Loucy (cell line): ENCODE measurements around the gene CCDC51.

ENCODE experiments used
- H2AFZ ChIP-seq: fragments of 200-600 bp; sonication (generic); 2 replicates; pipeline ENCODE4 v1.6.0; 2016; ENCODE audit warnings: antibody characterized with exemption, mild to moderate bottlenecking, low read length, moderate library complexity
- H3F3A ChIP-seq: fragments of 200-600 bp; 2 replicates; pipeline ENCODE4 v1.6.0; 2016; ENCODE audit warnings: antibody characterized with exemption, low read depth, mild to moderate bottlenecking
- H3K27me3 ChIP-seq: fragments of 200-600 bp; sonication (generic); 2 replicates; pipeline ENCODE4 v1.6.1; 2014; ENCODE audit warnings: low read length, mild to moderate bottlenecking; ENCODE audit not compliant: insufficient read depth, poor library complexity, severe bottlenecking
- H3K36me3 ChIP-seq: fragments of 200-600 bp; sonication (generic); 2 replicates; pipeline ENCODE4 v1.6.1; 2016; ENCODE audit warnings: low read length; ENCODE audit not compliant: insufficient read depth
- H3K4me1 ChIP-seq: fragments of 200-600 bp; sonication (generic); 2 replicates; pipeline ENCODE4 v1.5.1; 2014; ENCODE audit warnings: low read length, mild to moderate bottlenecking; ENCODE audit not compliant: insufficient read depth, poor library complexity, severe bottlenecking
- H3K4me2 ChIP-seq: fragments of 200-600 bp; sonication (generic); 2 replicates; pipeline ENCODE4 v1.6.0; 2014; ENCODE audit warnings: antibody characterized with exemption, low read length, low read depth, mild to moderate bottlenecking; ENCODE audit not compliant: poor library complexity, severe bottlenecking
- H3K4me3 ChIP-seq: fragments of 200-600 bp; sonication (generic); 2 replicates; pipeline ENCODE4 v1.5.1; 2014; ENCODE audit warnings: low read length, mild to moderate bottlenecking, mixed read lengths; ENCODE audit not compliant: poor library complexity, severe bottlenecking
- H3K79me2 ChIP-seq: fragments of 200-600 bp; sonication (generic); 2 replicates; pipeline ENCODE4 v1.6.1; 2014; ENCODE audit warnings: low read length; ENCODE audit not compliant: insufficient read depth
- H3K9ac ChIP-seq: fragments of 200-600 bp; sonication (generic); 2 replicates; pipeline ENCODE4 v1.6.0; 2014; ENCODE audit warnings: mild to moderate bottlenecking, low read depth, low read length, moderate library complexity; ENCODE audit not compliant: poor library complexity, severe bottlenecking
- H3K9me2 ChIP-seq: fragments of 200-600 bp; sonication (generic); replicated peaks from 2 replicates; pipeline ENCODE4 v1.6.1; 2016; ENCODE audit warnings: low read depth, low read length, mixed read lengths
- H3K9me3 ChIP-seq: fragments of 200-600 bp; sonication (generic); 2 replicates; pipeline ENCODE4 v1.6.1; 2014; ENCODE audit warnings: mild to moderate bottlenecking, antibody characterized with exemption, low read length, low read depth; ENCODE audit not compliant: insufficient read depth
- H4K20me1 ChIP-seq: fragments of 200-600 bp; sonication (generic); 2 replicates; pipeline ENCODE4 v1.6.0; 2014; ENCODE audit warnings: antibody characterized with exemption, low read length, mild to moderate bottlenecking; ENCODE audit not compliant: insufficient read depth, poor library complexity, severe bottlenecking
- EZH2phosphoT487 ChIP-seq: fragments of 200-600 bp; IDR thresholded peaks from 2 replicates; pipeline ENCODE4 v1.6.1; 2018; ENCODE audit warnings: antibody characterized with exemption, mild to moderate bottlenecking, moderate library complexity, borderline replicate concordance
- TF ChIP-seq, protein P1 (sequence below): fragments of 200-600 bp; sonication (generic); conservative IDR thresholded peaks from 2 replicates; pipeline ENCODE4 v1.5.1; 2014; ENCODE audit warnings: mild to moderate bottlenecking, antibody characterized with exemption, low read length

CCDC51 gene

DNA sequence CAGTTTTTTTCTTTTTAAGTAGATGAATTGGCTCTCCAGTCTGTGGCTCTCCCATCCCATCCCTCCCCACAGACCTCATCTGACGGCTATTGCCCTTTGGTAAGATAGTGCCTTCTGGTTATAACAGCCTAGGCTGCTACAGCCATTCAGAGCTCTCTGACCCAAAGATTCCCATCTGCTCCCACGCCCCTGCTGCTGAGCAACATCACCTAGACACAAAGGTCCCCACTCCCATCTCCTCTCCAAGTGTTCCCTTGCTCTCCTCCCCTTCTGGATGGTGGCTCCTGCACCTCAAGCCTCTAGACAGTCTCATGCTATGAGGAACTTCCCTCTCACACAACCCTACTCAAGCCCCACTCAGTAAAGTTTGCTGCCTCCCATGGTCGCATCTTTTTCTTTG lies 44.2 kb downstream of the CCDC51 start:
- no peak overlapping the region for H2AFZ ChIP-seq
- no peaks in the 10 kb centered on the region for H3K9me3 ChIP-seq
- H3K9ac ChIP-seq: no peak overlapping the region
- no peak overlapping the region for H3K4me2 ChIP-seq
- H3K4me3 ChIP-seq: no peak overlapping the region
- no peaks in the 10 kb centered on the region for H3K36me3 ChIP-seq
- H3K9me2 ChIP-seq: no peaks in the 10 kb centered on the region
- H3K4me1 ChIP-seq: peaks cover 12% of the 10 kb centered on the region
- H4K20me1 ChIP-seq: no peaks in the 10 kb centered on the region
- no peak for TF ChIP-seq EZH2phosphoT487
- TF ChIP-seq, protein P1, sequence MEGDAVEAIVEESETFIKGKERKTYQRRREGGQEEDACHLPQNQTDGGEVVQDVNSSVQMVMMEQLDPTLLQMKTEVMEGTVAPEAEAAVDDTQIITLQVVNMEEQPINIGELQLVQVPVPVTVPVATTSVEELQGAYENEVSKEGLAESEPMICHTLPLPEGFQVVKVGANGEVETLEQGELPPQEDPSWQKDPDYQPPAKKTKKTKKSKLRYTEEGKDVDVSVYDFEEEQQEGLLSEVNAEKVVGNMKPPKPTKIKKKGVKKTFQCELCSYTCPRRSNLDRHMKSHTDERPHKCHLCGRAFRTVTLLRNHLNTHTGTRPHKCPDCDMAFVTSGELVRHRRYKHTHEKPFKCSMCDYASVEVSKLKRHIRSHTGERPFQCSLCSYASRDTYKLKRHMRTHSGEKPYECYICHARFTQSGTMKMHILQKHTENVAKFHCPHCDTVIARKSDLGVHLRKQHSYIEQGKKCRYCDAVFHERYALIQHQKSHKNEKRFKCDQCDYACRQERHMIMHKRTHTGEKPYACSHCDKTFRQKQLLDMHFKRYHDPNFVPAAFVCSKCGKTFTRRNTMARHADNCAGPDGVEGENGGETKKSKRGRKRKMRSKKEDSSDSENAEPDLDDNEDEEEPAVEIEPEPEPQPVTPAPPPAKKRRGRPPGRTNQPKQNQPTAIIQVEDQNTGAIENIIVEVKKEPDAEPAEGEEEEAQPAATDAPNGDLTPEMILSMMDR: no peak
- no peaks in the 10 kb centered on the region for H3K79me2 ChIP-seq
- no peaks in the 10 kb centered on the region for H3K27me3 ChIP-seq
- H3F3A ChIP-seq: no peaks in the 10 kb centered on the region

DNA sequence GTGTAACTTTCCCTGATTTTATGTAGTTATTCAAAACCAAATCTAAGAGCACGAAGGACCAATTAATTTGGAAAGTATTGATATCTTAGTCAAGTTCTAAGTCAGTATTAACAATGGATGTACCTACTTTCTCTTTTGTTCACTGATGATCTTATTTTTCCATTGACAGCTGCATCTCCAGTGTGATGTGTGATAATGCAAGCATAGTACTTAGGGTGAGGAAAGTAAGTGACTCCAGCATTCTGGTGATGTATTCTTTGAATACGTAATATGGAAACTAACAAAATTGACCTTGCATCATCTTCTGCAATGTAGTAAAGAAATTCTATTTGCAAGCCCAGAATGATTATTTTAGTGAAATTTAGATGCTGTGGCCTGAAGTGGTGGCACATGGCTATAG lies 45.5 kb downstream of the CCDC51 start:
- Histone ChIP-seq H3K27me3 (no peaks in the 10 kb centered on the region), H3K79me2 (no peaks in the 10 kb centered on the region), H3K9ac (no peak overlapping the region), H3F3A (no peaks in the 10 kb centered on the region), H4K20me1 (no peaks in the 10 kb centered on the region), H3K4me2 (no peak overlapping the region), H3K36me3 (no peaks in the 10 kb centered on the region), H3K4me3 (no peak overlapping the region), H2AFZ (no peak overlapping the region), H3K9me3 (no peaks in the 10 kb centered on the region), H3K4me1 (peaks cover 12% of the 10 kb centered on the region), H3K9me2 (no peaks in the 10 kb centered on the region)
- TF ChIP-seq, protein P1: no peak

DNA sequence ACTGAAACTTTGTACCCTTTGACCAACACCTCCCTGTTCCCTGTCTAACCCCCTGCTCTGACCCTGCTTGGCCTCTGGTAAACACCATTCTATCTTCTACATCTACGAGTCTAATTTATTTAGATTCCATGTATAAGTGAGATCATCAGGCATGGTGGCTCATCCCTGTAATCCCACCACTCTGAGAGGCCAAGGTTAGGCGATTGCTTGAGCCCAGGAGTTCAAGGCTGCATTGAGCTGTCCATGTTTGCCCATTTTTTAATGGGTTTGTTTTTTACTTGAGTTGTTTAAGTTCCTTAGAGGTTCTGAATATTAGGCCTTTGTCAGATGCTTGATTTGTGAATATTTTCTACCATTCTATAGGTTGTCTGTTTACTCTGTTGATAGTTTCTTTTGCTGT lies 51.0 kb downstream of the CCDC51 start:
- TF ChIP-seq, protein P1: no peak
- no peak for TF ChIP-seq EZH2phosphoT487
- Histone ChIP-seq H3K9me3 (no peaks in the 10 kb centered on the region), H3K4me1 (no peaks in the 10 kb centered on the region), H3K4me3 (no peak overlapping the region), H3K4me2 (no peak overlapping the region), H3K36me3 (no peaks in the 10 kb centered on the region), H3F3A (no peaks in the 10 kb centered on the region), H4K20me1 (no peaks in the 10 kb centered on the region), H3K9ac (no peak overlapping the region), H3K9me2 (no peaks in the 10 kb centered on the region), H3K27me3 (no peaks in the 10 kb centered on the region), H3K79me2 (no peaks in the 10 kb centered on the region), H2AFZ (no peak overlapping the region)
